Gastroesophageal sphincter (tissue), 4 donors: Measurements from ENCODE around the gene SLC23A2. TPM values are rescaled to one million over a fixed set of nuclear protein-coding genes. Genes with fewer than 3 reads are reported as not detected.

Experiments used
- ATAC-seq: fragments of 150-250 bp; one replicate; pipeline ENCODE4 v1.9.1; 2016; ENCODE audit warnings: mild to moderate bottlenecking, moderate library complexity
- H3K27ac ChIP-seq, 4 donors: fragments of 200-600 bp; sonication (generic) in 3 of 4; 1 replicate in 3 of 4; 2 replicates in 1 of 4; pipeline ENCODE4 v1.5.1; 2016 to 2019
- H3K27me3 ChIP-seq: fragments of 200-600 bp; sonication (generic); one replicate; pipeline ENCODE4 v1.5.1; 2019
- H3K36me3 ChIP-seq, 2 donors: fragments of 200-600 bp; sonication (generic); one replicate each; pipeline ENCODE4 v1.5.1; 2019; ENCODE audit warnings: control low read depth in 1 of 2
- H3K4me1 ChIP-seq, 3 donors: fragments of 200-600 bp; sonication (generic); 1 replicate in 2 of 3; 2 replicates in 1 of 3; pipeline ENCODE4 v1.5.1; 2016 to 2019; ENCODE audit warnings: control low read depth in 2 of 3
- H3K4me3 ChIP-seq, 2 donors: fragments of 200-600 bp; sonication (generic); one replicate each; pipeline ENCODE4 v1.5.1; 2019; ENCODE audit warnings: mild to moderate bottlenecking in 1 of 2, moderate library complexity in 1 of 2
- H3K9me3 ChIP-seq, 3 donors: fragments of 200-600 bp; sonication (generic); one replicate each; pipeline ENCODE4 v1.5.1; 2017 to 2019; ENCODE audit warnings: control low read depth in 2 of 3
- CTCF ChIP-seq, 4 experiments: fragments of 200-600 bp in 2 of 4; fragments of 450-650 bp in 2 of 4; sonication (generic) in 1 of 4; IDR thresholded peaks; one replicate each; pipeline ENCODE4 v1.5.1; 2017 to 2019; ENCODE audit warnings: antibody characterized with exemption in 4 of 4, mild to moderate bottlenecking in 2 of 4, moderate library complexity in 2 of 4
- EP300 ChIP-seq: sonication (generic); formaldehyde crosslinking; IDR thresholded peaks from one replicate; pipeline ENCODE4 v1.6.1; 2017; ENCODE audit warnings: antibody characterized with exemption, mild to moderate bottlenecking
- POLR2A ChIP-seq, 2 donors: fragments of 450-650 bp; IDR thresholded peaks; one replicate each; pipeline ENCODE4 v1.6.1; 2017; ENCODE audit warnings: antibody characterized with exemption in 2 of 2, mild to moderate bottlenecking in 2 of 2, moderate library complexity in 1 of 2
- POLR2AphosphoS5 ChIP-seq: sonication (generic); formaldehyde crosslinking; IDR thresholded peaks from one replicate; pipeline ENCODE4 v1.6.1; 2017; ENCODE audit warnings: antibody characterized with exemption
- WGBS, 2 donors: methylation state at CpG; one replicate each; pipeline ENCODE4 v1.1.5; 2018; ENCODE audit warnings: low coverage in 1 of 2; 5-methylcytosine and 5-hydroxymethylcytosine counted together
- total RNA-seq, 4 donors: library from RNA; depleted of rRNA; stranded (reverse); fragments of >200 nt; gene quantifications; one replicate each; pipeline ENCODE4 v1.1.0, GENCODE V29; 2016

The SLC23A2 gene
- total RNA-seq, 4 donors from 2014 or later, result 11.5 to 19.1 (median 15.1) TPM

- no peaks in the 10 kb centered on the region for H3K27me3 ChIP-seq
- H3K4me3 ChIP-seq, result no peak overlapping the region
- no peak for ATAC-seq
- no peak overlapping the region for H3K27ac ChIP-seq
- WGBS, 2 donors, result 95 to 98% methylated on average over 12 of the region's 14 CpGs
- H3K9me3 ChIP-seq, result no peaks in the 10 kb centered on the region
- TF ChIP-seq CTCF (IDR thresholded peaks at IDR 0.05) (no peak), EP300 (no peak), POLR2A (IDR thresholded peaks at IDR 0.05) (no peak), POLR2AphosphoS5 (no peak)
- H3K4me1 ChIP-seq, result no peaks in the 10 kb centered on the region
- H3K36me3 ChIP-seq, result peaks cover 0 to 94% of the 10 kb centered on the region in 2 donors
These were observed 138.6 kb downstream of the SLC23A2 start for GRCh38 chr20:4862661-4863060.

- Histone ChIP-seq H3K4me1 (no peaks in the 10 kb centered on the region), H3K27ac (no peak overlapping the region), H3K4me3 (no peak overlapping the region), H3K9me3 (no peaks in the 10 kb centered on the region), H3K27me3 (no peaks in the 10 kb centered on the region), H3K36me3 (peaks cover 0 to 98% of the 10 kb centered on the region in 2 donors)
- ATAC-seq, result no peak
- 80 to 90% methylated on average over 2 to 10 of the region's 11 CpGs for WGBS, 2 donors
- no peak for TF ChIP-seq EP300
- no peak for TF ChIP-seq POLR2AphosphoS5
- TF ChIP-seq CTCF (IDR thresholded peaks at IDR 0.05), result no peak
These were observed 139.3 kb downstream of the SLC23A2 start for GRCh38 chr20:4861961-4862360.

- TF ChIP-seq POLR2A (IDR thresholded peaks at IDR 0.05) (no peak), EP300 (no peak), POLR2AphosphoS5 (no peak), CTCF (IDR thresholded peaks at IDR 0.05) (no peak)
These were observed 143.3 kb downstream of the SLC23A2 start for GRCh38 chr20:4858000-4858399.

GRCh38 chr20:4856022-4856755 is 145.1 kb downstream of the SLC23A2 start:
- H3K27me3 ChIP-seq, result no peaks in the 10 kb centered on the region
- H3K4me1 ChIP-seq, result no peaks in the 10 kb centered on the region
- H3K36me3 ChIP-seq, result peaks cover 0 to 87% of the 10 kb centered on the region in 2 donors
- TF ChIP-seq CTCF (IDR thresholded peaks at IDR 0.05) (no peak), POLR2AphosphoS5 (no peak), POLR2A (IDR thresholded peaks at IDR 0.05) (no peak), EP300 (no peak)
- H3K4me3 ChIP-seq, result no peak overlapping the region
- ATAC-seq, result no peak
- 81 to 100% methylated on average over 9 to 11 of the region's 19 CpGs for WGBS, 2 donors
- no peaks in the 10 kb centered on the region for H3K9me3 ChIP-seq
- H3K27ac ChIP-seq, result no peak overlapping the region

More at GRCh38 chr20:4858000-4858399, 143.3 kb downstream of the SLC23A2 start:
- Histone ChIP-seq H3K4me1 (no peaks in the 10 kb centered on the region), H3K9me3 (no peaks in the 10 kb centered on the region), H3K36me3 (peaks cover 0 to 99% of the 10 kb centered on the region in 2 donors), H3K27me3 (no peaks in the 10 kb centered on the region), H3K27ac (no peak overlapping the region), H3K4me3 (no peak overlapping the region)
- ATAC-seq, result no peak
- 90% methylated on average over 2 of the region's 3 CpGs; no CpG with 5 or more reads in 1 of the 2 donors for WGBS, 2 donors

- Histone ChIP-seq H3K9me3 (no peaks in the 10 kb centered on the region), H3K36me3 (peaks cover 0 to 81% of the 10 kb centered on the region in 2 donors), H3K27me3 (no peaks in the 10 kb centered on the region), H3K4me1 (no peaks in the 10 kb centered on the region), H3K4me3 (no peak overlapping the region), H3K27ac (no peak overlapping the region)
- ATAC-seq, result no peak
- 59 to 91% methylated on average over 4 to 13 of the region's 14 CpGs for WGBS, 2 donors
- TF ChIP-seq CTCF (IDR thresholded peaks at IDR 0.05) (no peak), EP300 (no peak), POLR2AphosphoS5 (no peak), POLR2A (IDR thresholded peaks at IDR 0.05) (no peak)
These were observed 145.8 kb downstream of the SLC23A2 start for GRCh38 chr20:4855555-4855954.
